ENCODE measurements around the gene TTC16. TPM values are rescaled to one million over a fixed set of nuclear protein-coding genes. Genes with fewer than 3 reads are reported as not detected.

The TTC16 gene
- total RNA-seq, 1 donor from 2014 or later: not detected

- no peak for FAIRE-seq
- Histone ChIP-seq H3K9me3 (ENCODE audit: insufficient read depth, low read depth, low read length) (no peaks in the 10 kb centered on the region), H3K36me3 (ENCODE audit: insufficient read depth, low read length) (no peaks in the 10 kb centered on the region), H3K4me2 (ENCODE audit: low read length) (peak overlapping the region; percentile 87), H3K27me3 (ENCODE audit: insufficient read depth, low read length) (no peaks in the 10 kb centered on the region), H3K9ac (ENCODE audit: low read length) (peak overlapping the region; percentile 42), H3K27ac (ENCODE audit: low read depth, low read length) (no peak overlapping the region), H4K20me1 (ENCODE audit: insufficient read depth, low read length) (no peaks in the 10 kb centered on the region), H3K4me3 (ENCODE audit: insufficient read depth, low read depth, low read length) (no peak overlapping the region), H3K79me2 (ENCODE audit: insufficient read depth, low read length) (no peaks in the 10 kb centered on the region), H2AFZ (ENCODE audit: low read depth, low read length) (no peak overlapping the region), H3K4me1 (ENCODE audit: insufficient read depth, low read length) (peaks cover 25% of the 10 kb centered on the region)
- peaks cover 9% of the 10 kb centered on the region for H3K36me3 Mint-ChIP-seq (ENCODE audit: low read depth, unreplicated experiment)
- no peak for TF ChIP-seq EZH2 (IDR thresholded peaks at IDR 0.05; ENCODE audit: insufficient read depth, low read length)
- TF ChIP-seq, protein P1, sequence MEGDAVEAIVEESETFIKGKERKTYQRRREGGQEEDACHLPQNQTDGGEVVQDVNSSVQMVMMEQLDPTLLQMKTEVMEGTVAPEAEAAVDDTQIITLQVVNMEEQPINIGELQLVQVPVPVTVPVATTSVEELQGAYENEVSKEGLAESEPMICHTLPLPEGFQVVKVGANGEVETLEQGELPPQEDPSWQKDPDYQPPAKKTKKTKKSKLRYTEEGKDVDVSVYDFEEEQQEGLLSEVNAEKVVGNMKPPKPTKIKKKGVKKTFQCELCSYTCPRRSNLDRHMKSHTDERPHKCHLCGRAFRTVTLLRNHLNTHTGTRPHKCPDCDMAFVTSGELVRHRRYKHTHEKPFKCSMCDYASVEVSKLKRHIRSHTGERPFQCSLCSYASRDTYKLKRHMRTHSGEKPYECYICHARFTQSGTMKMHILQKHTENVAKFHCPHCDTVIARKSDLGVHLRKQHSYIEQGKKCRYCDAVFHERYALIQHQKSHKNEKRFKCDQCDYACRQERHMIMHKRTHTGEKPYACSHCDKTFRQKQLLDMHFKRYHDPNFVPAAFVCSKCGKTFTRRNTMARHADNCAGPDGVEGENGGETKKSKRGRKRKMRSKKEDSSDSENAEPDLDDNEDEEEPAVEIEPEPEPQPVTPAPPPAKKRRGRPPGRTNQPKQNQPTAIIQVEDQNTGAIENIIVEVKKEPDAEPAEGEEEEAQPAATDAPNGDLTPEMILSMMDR (IDR thresholded peaks at IDR 0.05; ENCODE audit: insufficient read depth, low read depth, low read length): no peak
- peaks cover 20% of the 10 kb centered on the region for H3K4me1 Mint-ChIP-seq (ENCODE audit: low read depth, unreplicated experiment)
- H3K4me3 Mint-ChIP-seq (ENCODE audit: unreplicated experiment): peak overlapping the region; percentile 86
- H3K9me3 Mint-ChIP-seq (ENCODE audit: unreplicated experiment): peaks cover 4% of the 10 kb centered on the region
- no peak for DNase-seq (ENCODE audit: low read depth)
- H3K27me3 Mint-ChIP-seq (ENCODE audit: low read depth, unreplicated experiment): peaks cover 6% of the 10 kb centered on the region
- no peak overlapping the region for H3K27ac Mint-ChIP-seq (ENCODE audit: unreplicated experiment)
Measured at GRCh38 chr9:127769929-127770582, 54.2 kb downstream of the TTC16 start.

- Mint-ChIP-seq H3K4me3 (ENCODE audit: unreplicated experiment) (peak overlapping the region; percentile 86), H3K9me3 (ENCODE audit: unreplicated experiment) (peaks cover 2% of the 10 kb centered on the region), H3K4me1 (ENCODE audit: low read depth, unreplicated experiment) (peaks cover 20% of the 10 kb centered on the region), H3K27ac (ENCODE audit: unreplicated experiment) (no peak overlapping the region), H3K36me3 (ENCODE audit: low read depth, unreplicated experiment) (peaks cover 7% of the 10 kb centered on the region), H3K27me3 (ENCODE audit: low read depth, unreplicated experiment) (peaks cover 6% of the 10 kb centered on the region)
- H3K27ac ChIP-seq (ENCODE audit: low read depth, low read length): peak overlapping the region; percentile 33
- no peaks in the 10 kb centered on the region for H4K20me1 ChIP-seq (ENCODE audit: insufficient read depth, low read length)
- no peaks in the 10 kb centered on the region for H3K79me2 ChIP-seq (ENCODE audit: insufficient read depth, low read length)
- H3K36me3 ChIP-seq (ENCODE audit: insufficient read depth, low read length): no peaks in the 10 kb centered on the region
- peak overlapping the region; percentile 42 for H3K9ac ChIP-seq (ENCODE audit: low read length)
- peak overlapping the region; percentile 87 for H3K4me2 ChIP-seq (ENCODE audit: low read length)
- no peak overlapping the region for H2AFZ ChIP-seq (ENCODE audit: low read depth, low read length)
- peaks cover 25% of the 10 kb centered on the region for H3K4me1 ChIP-seq (ENCODE audit: insufficient read depth, low read length)
- H3K27me3 ChIP-seq (ENCODE audit: insufficient read depth, low read length): no peaks in the 10 kb centered on the region
- no peak for DNase-seq (ENCODE audit: low read depth)
- TF ChIP-seq EZH2 (IDR thresholded peaks at IDR 0.05; ENCODE audit: insufficient read depth, low read length): no peak
- TF ChIP-seq, protein P1 (IDR thresholded peaks at IDR 0.05; ENCODE audit: insufficient read depth, low read depth, low read length): no peak
- peak overlapping the region; percentile 56 for H3K4me3 ChIP-seq (ENCODE audit: insufficient read depth, low read depth, low read length)
- no peaks in the 10 kb centered on the region for H3K9me3 ChIP-seq (ENCODE audit: insufficient read depth, low read depth, low read length)
- FAIRE-seq: no peak
Measured at GRCh38 chr9:127770583-127770904, 54.7 kb downstream of the TTC16 start.

DNA sequence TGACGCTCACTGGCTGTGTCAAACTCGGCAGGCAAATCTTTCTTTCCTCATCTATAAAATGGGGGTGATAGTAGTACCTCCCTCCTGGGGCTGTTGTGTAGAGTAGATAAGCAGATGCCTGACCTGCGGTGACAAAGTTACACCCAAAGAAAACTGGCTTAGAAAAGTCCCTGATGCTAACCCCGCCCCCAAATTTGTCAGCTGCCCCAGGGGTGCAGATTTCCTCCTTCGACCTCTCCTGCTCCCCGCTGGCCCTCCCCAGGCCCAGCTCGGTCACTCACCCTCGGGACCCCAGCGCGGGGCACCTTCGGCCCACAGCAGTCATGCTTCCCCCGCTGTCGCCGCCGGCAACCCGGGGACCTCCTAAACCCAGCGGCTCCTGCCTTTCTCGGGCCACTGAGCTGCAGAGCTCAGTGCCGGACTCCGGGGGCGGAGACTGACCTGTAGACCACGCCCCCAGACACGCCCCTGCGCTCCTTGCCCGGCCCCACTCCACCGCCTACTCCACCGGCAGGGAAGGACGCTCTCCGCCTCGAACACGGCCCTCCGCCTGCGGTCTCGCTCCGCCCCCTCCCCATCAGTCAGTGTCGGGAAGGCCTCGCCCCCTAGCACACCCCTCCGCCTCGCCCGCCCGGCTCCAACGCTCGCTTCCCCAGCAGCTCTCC is 55.2 kb downstream of the TTC16 start:
- peak overlapping the region; percentile 69 for H2AFZ ChIP-seq (ENCODE audit: low read depth, low read length)
- TF ChIP-seq, protein P1 (IDR thresholded peaks at IDR 0.05; ENCODE audit: insufficient read depth, low read depth, low read length): no peak
- no peak for TF ChIP-seq EZH2 (IDR thresholded peaks at IDR 0.05; ENCODE audit: insufficient read depth, low read length)
- no peak for FAIRE-seq

More for the DNA sequence above, 55.2 kb downstream of the TTC16 start:
- H4K20me1 ChIP-seq (ENCODE audit: insufficient read depth, low read length): no peaks in the 10 kb centered on the region
- H3K79me2 ChIP-seq (ENCODE audit: insufficient read depth, low read length): no peaks in the 10 kb centered on the region
- H3K27ac ChIP-seq (ENCODE audit: low read depth, low read length): peak overlapping the region; percentile 33
- Mint-ChIP-seq H3K36me3 (ENCODE audit: low read depth, unreplicated experiment) (peaks cover 6% of the 10 kb centered on the region), H3K4me3 (ENCODE audit: unreplicated experiment) (peak overlapping the region; percentile 86), H3K4me1 (ENCODE audit: low read depth, unreplicated experiment) (peaks cover 20% of the 10 kb centered on the region), H3K9me3 (ENCODE audit: unreplicated experiment) (peaks cover 1% of the 10 kb centered on the region), H3K27me3 (ENCODE audit: low read depth, unreplicated experiment) (peaks cover 6% of the 10 kb centered on the region), H3K27ac (ENCODE audit: unreplicated experiment) (no peak overlapping the region)
- H3K27me3 ChIP-seq (ENCODE audit: insufficient read depth, low read length): no peaks in the 10 kb centered on the region
- H3K4me2 ChIP-seq (ENCODE audit: low read length): peak overlapping the region; percentile 87
- H3K36me3 ChIP-seq (ENCODE audit: insufficient read depth, low read length): no peaks in the 10 kb centered on the region
- peak; percentile 92 for DNase-seq (ENCODE audit: low read depth)
- H3K9me3 ChIP-seq (ENCODE audit: insufficient read depth, low read depth, low read length): no peaks in the 10 kb centered on the region
- peak overlapping the region; percentile 42 for H3K9ac ChIP-seq (ENCODE audit: low read length)
- peak overlapping the region; percentile 56 for H3K4me3 ChIP-seq (ENCODE audit: insufficient read depth, low read depth, low read length)
- peaks cover 25% of the 10 kb centered on the region for H3K4me1 ChIP-seq (ENCODE audit: insufficient read depth, low read length)
